ENCODE data around the gene YPEL5.
"Not testable (repeated sequence)": the region's sequence is repeated elsewhere in the genome, so short reads cannot be mapped to it uniquely, and the experiment has no call there.

Gene YPEL5

DNA sequence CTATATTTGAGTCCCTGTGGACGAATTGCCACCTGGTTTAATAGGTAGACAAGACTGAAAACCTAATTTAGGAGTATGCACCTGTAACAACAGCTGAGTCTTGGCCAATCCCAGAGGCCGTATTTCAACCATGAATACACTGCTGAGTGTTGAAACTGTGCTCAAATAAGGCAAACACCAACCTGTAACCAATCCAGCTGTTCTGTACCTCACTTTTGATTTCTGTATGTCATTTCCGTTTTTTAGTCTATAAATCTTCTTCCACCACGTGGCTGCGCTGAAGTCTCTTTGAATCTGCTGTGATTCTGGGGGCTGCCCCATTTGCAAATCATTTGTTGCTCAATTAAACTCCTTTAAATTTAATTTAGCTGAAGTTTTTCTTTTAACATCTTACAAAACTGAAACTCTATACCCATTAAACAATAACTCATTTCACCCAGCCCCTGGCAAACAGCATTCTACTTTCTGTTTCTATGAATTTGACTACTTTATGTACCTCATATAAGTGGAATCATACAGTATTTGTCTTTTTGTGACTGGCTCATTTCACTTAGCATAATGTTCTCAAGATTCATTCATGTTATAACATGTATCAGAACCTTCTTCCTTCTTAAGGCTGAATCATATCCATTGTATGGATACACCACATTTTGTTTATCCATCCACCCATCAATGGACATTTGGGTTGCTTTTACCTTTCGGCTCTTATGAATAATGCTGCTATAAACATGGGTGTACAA is 7.5 kb upstream of the YPEL5 start:
- DNase-seq: no peak

DNA sequence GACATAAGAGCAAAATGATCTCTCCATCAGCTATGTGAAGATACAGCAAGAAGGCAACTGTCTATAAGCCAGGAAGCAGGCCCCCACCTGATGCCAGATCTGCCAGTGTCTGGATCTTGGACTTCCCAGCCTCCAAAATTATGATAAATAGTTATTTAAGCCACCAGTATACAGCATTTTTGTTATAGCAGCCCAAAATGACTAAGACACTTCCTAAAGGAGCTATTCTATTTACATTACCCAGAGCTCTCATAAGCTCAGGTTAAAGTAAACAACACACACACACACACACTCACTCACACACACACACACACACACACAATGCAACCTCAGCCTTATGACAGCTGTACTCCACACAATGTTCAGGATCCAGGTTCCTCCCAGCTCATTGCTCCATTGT is 5.7 kb upstream of the YPEL5 start:
- no peak for DNase-seq

DNA sequence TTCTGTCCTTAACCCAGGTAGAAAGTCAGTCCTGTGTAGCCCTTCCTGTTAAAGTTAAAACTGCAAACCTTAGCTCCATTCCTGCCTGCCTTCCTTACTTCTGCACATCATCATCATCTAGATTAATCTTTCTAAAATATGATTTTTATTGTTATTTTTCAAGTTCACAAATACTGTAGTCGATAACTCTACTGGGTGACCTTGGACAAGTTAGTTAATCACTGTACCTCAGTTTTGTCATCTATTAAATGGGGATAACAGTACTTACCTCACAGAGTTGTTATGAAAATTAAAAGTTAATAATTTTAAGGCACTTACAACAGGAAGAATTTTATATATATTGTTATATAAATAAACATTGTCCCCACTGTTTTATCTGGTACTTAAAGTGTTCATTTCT is 2.5 kb upstream of the YPEL5 start:
- no peak for DNase-seq

DNA sequence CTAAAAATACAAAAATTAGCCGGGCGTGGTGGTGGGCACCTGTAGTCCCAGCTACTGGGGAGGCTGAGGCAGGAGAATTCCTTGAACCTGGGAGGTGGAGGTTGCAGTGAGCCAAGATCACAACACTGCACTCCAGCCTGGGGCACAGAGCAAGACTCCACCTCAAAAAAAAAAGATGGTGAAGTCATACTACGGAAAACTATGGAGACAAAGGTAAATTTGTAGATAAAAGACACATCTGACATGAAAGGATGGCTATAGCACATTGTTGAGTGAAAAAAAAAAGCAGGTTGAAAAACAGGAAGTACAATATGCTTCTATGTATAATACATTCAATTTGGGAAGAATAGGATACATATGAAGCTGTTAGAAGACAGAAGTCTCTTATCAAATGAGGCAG is 1.9 kb upstream of the YPEL5 start:
- DNase-seq: not testable (repeated sequence)

DNA sequence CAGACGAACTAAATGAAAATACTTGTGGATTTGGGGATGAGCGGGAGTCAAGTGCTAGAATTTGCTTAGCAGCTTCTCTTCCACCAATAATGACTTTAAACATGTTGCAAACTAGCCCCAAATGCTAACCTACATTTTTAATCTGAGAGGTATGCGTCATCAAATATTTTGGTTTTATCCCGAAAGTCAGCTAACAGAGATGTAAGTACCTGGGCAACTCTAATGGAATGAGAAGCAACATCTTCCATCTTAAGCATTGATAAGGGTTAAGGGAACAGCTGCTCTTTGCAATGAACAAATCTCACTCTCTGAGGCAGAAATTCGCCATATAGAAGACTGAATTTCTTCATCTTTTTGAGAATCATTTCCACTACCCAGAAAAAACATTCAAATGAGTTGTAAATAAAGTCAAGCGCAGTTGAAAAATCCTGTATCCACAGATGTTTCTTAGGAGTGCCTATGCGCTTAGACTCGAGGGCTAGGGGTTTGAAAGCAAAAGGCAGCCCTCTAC is 926 bp upstream of the YPEL5 start:
- DNase-seq: no peak

DNA sequence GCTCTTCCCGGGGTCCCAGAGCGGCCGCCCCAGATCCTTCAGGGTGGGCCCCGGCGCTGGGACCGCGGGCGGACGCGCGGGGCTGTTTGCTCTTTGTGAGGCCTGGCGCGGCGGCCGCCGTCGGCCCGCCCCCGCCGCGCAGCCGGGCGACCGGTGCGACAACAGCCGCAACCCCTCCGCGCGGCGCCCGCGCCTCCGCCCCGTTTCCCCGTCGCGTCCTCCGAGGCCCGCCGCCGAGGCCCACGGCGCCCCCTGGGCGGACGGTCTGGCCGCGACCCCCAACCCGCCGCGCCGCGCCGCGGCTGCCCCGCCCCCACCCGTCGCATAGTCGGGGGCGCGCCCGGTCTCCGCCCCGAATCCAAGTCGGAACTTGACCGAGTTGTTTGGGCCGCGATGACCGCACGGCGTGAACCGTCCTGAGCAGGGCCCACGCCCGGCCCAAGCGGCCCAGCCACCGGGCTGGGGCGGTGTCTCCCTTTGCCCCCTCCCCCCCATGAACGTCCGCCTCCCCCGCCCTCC is 448 bp downstream of the YPEL5 start:
- DNase-seq: no peak

DNA sequence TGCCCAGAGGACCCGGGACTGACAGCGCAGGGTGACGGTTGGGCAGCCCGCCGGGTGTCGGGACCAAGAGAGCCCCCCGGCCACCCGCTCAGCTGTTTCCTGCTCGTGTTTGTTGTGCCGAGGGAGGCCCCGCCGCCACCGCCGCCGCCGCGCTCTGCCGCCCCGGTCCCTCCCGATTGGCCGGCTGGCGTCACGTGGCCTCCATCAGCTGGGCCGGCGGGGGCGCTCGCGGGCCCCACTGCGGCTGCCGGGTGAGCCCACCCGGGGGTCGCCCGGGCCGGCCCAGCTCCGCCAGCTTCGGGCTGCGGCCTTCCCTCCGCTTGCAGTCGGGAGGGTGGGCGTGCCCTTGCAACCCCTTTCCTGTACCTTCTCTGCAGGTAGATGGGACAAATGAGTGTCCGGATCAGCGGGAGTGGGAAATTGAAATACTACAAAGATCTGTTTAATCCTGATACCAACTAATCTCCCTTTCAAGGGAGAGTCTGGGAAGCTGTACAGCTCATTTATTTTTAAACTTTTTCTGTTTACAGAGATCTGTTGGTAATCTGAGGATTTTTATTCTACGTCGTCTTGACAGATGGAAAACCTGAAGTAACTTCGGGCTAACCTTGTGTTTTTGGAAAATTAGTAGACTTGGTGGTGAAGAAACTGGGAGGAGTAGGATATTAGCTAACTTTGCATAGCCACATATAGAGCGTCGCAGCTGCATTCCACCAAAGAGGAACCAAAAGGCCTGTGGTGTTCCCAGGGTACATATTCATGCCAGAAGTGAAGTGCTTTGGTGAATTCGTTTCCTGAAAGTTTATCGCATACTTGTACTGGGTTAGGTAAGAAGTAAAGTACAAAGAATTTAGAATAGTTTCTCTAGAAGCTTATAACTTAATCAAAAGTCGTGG is 1.2 kb downstream of the YPEL5 start:
- peak; percentile 58 for DNase-seq

DNA sequence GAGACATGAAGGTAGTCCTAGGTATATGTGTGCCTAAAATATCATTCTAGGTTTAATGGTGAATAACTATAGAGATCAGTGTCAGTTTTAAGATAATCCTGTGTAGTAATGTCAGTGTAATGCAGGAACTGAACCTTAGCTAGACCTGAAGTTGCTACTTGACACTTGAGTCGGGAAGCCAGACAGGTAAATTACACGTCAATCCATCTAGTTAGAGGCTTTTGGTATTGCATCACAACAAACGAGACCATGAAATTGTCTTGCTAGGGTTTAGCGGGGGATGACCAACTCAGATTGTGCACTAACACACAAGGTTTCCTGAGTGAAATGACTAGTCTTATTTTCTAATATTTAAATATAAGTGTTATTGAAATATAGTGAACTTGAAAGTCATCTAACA is 2.0 kb downstream of the YPEL5 start:
- no peak for DNase-seq

DNA sequence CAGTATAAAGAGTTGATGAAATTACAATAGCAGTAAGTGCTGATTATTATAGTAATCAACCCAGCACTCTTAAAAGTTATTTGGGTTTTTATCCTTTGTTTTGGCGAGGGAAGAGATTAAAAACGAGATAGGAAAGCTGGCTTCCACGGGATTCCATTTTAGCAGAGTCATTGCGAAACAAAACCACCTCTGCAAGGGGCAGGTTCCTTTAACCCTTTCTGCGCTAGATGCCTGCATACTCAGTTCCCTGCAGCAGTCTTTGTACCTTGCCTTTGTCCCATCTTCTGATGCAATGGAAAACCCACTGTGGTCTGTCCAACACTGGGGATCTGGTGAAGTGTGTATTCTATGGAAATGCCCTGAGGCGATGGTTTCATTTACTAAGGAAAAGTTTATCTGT is 2.7 kb downstream of the YPEL5 start:
- DNase-seq: no peak

DNA sequence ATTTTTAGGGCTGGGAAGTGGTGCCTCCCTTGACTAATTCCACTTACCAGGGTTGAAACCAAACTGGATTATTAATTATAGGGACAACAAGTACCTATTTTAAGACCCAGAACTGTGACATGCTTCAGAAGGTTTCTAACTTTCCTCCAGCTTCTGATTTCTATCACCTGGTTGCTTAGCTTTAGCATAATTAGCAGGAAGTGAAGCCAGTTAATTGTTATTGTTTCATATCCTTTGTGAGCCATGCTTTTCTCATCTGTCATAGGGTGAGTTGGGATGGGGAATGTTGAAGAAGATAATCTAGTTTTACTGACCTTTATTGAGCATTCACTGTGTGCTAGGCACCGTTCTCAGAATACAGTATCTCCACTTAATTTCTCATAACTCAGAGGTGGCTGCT is 3.2 kb downstream of the YPEL5 start:
- DNase-seq: no peak

DNA sequence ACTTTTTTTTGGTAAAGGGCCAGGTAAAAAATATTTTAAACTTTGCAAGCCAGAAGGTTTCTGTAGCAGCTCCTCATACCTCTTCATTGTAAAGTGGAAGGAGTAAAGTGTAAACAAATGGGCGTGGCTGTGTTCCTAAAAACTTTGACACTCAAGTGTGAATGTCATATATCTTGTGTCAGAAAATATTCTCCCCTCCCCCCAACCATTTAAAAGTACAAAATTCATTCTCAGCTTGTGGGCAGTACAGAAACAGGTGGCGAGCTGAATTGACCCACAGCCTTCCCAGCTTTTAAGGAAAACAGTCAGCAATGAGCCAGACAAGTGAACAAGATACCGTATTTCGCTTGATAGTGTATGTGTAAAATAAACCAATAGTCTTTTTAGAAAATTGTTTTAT is 4.0 kb downstream of the YPEL5 start:
- DNase-seq: no peak

DNA sequence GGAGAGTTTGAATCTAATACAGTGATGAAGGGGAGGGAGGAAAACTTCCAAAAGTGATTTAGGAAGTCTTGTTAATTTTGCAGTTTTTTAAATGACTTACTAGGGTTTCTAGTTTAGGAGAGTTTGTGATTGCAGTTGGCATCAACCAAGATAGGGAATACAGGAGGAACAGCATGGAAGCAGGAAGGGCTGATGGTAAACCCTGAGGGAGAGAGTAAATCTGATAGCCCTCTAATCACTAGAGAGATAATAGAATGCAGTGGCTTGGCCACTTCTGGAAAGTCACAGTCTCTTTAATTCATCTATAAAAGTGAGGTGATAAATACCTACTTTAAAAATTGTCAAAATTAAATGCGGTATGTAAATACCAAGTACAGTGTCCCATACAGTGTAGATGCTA is 5.6 kb downstream of the YPEL5 start:
- no peak for DNase-seq

DNA sequence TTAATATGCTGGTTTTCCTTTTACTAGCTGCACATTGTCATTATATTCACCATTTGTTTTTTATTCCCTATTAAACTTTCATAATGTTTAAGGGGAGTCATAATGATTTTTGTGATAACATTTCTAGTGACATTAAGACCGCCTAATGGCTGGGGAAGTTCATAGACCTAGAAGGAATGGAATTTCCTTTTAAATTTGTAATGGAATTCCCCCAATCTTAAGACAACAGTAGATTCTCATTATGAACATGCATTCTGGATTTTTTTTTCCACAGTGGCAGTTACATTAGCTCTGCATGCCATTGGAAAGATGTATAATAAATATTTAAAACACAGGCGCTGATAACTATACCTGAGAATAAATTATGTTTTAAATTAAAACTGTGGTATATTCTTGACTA is 8.4 kb downstream of the YPEL5 start:
- no peak for DNase-seq

DNA sequence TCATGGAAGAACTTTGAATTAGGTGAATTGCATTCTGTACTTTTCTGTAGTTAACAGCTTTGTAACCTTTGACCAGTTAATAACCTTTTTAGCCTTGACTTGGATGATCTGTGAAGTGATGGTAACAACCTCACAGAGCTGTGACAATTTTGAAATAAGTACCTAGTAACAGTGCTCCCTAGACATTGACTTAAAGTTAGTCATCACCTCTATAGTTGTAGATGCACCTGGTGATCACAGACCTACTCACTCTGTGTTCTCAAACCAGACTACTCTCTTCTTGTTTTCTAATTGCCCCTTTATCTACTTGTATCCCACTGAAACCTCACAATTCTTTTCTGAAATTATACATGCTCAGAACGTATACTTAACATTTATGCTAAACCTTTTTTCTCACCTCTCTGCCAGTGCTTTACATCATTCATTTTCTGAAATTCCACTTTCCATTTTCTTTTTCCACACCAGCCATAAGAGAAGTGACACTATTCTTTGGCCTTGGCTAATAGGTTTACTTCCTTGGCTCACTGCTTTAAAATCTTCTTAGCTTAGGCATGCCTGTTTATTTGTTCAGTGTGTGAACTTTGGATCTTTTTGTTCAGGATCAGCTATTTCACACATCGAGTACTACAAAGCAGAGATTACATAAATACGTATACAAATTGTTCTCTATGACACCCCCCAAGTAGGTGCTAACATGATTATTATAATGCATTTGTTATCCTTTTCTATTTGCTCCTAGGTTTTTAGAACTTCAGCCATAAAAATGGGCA is 9.3 kb downstream of the YPEL5 start:
- DNase-seq: no peak

DNA sequence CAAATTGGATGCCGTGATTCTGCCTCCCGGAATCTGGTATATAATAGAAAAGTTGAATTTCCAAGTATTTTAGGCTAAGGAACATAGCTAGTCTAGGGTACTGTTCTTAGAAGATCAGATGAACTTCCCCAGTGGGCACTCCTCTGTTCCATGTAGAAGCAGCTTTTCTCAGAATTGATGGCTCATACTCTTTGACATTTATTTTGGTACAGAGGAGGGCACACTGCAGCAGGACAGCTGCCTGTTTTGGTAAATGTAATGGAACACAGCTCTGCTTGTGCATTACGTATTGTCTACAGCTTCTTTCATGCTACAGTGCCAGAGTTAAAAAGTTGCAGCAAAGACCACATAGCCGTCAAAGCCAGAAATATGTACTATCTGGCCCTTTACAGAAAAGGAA is 10.8 kb downstream of the YPEL5 start:
- no peak for DNase-seq

DNA sequence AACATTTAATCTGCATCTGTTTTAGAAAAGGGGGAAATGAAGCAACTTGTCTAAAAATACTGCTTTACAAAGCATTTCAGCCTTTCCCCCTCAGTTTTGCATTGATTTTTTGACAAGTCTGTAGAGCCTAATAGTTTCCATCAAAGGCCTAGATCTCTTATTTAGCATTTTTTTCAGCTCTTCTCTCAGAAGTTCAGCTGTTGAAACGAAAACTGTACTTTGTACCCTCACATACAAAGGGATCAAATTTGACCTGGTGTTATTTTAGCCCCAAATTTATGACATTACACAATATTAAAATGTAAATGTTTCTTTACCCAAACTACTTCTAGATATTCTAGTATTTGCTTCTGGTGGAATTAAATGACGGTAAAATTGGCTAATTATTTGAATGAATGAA is 13.0 kb downstream of the YPEL5 start:
- no peak for DNase-seq

DNA sequence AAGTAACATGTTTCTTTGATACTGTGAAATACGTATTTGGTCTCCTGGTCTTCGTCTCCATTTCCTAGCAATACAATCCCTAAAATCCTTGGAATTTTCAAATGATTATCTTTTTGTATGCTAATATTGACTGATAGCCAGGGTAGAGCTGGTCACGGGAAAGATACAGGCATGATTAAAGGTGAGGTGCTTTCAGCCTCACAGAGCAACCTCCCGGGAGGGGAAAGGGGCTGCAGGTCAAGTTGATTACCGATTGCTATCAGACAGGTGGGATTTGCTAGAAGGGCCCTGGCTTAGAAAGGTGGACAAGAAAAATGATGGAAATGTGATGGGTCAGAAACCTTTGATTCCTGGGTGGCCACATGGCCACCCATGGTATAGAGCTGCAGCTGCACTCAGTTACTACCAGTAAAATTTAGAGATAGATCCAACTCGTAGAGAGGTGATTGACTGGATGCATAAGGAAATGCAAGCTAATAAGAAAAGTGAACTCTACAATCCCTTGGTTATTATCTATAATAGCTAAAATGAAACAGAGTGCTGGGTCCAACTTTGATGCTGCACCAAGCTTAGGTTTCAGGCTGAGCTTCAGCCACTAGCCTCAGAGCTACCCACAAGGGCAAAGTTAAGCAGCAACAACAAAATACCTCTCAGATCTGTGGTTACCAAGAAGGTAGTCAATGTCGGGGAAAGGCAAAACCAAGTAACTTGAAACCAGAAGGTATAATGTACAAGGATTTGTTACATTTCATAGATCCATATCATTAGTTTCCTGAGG is 15.3 kb downstream of the YPEL5 start:
- DNase-seq: no peak

DNA sequence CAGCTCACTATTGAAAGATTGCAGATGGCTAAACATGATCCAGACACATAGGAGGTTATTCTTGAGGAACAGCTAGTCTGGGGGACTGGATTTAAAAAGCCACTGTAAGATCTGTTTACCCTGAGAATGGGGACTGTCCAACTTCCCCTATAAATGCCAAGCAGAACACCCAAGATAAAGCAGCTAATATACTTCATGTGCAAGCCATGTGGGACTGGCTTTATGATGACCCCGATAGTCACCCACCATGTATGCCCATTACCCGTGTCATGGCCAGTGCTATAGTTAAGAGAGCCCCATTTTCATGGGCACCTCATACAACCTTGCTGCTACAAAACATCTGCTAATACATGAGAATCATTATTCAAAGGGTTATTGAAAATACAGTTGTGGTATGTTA is 16.0 kb downstream of the YPEL5 start:
- DNase-seq: no peak

DNA sequence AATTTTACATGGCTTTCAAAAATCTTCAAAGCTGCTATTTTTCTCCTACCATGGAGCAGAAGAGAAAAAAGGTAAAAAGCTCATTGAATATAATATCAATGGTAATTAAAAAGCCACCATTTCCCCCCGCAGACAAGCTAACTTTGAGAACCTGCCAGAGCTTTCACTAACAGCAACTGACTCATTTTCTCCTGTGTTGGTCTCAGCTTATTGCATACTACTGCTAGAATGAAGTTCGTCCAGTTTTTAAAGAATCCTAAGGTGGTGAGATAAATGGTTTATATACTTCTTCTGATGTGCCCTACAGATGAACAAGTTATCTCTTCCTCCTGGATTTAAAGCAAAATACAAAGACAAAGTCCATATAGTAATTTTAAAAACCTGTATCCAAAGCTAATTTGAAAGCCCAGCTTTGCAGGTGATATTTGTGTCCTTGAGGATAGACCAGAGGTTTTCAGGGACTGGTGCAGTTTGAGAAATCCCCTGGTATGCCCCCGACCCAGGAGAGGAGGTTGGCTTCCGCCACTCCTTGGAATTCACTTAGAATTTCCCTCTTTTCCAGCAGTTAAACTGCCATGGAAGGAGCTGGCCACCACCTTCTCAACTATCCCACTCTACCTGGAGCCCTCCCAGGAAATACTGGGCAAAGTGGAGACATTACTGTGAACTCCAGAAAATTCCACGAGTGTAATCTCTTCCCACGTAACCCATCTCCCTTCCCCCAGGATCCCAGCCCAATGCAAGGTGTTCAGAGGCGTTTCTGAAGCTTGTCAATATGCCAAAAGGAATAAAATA is 17.5 kb downstream of the YPEL5 start:
- no peak for DNase-seq

DNA sequence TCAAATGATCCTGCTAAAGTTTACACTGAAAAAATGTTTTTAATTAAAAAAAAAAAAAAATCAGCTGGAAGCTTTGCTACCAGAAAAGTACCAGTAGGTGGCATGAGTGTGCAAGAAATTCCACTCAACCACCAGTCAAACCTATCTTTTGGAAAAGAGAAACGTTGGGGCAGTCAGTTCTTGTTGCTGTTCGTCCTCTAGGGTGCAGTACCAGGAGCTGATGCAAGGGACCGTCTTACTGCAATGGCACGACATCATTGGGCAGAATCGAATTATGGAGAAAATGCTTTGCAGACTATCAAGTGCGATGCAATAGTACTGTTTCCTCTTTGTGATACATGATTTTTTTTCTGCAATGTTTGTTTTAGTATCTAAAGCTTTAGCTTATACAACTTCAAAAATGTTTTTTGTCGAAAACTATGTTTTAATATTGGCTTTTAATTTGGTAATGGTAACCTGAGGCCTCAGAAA is 18.3 kb downstream of the YPEL5 start:
- peak; percentile 96 for DNase-seq

DNA sequence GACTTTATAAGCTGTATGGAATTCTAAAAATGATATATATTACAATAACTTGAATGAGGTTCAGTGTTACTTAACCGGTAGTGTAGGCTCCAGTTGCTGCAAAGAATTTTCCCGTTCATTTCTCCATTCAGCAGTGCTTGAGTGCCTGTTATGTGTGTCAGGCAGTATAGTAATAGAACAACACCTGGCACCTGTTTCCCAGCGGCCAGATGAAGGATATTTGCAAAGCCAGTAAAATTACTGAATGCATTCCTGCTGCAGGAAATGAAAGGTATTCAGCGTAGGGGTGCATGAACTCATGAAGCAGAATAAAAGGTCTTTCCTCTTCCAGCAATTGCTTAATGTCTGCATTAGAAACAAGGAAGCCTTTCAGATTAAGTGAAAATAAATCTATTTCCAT is 18.8 kb downstream of the YPEL5 start:
- peak; percentile 25 for DNase-seq
